Midbrain (tissue), 1 donor: ENCODE results near the gene HSPG2.
"Not testable (repeated sequence)": the region's sequence is repeated elsewhere in the genome, so short reads cannot be mapped to it uniquely, and the experiment has no call there.

Experiments
- DNase-seq: peaks from one replicate; lab custom pipeline; 2025; lab: John Stamatoyannopoulos, UW

HSPG2 gene

GRCh38 chr1:21937034-21937371 is at the start of gene HSPG2:
Gene HSPG2, minus strand, starts transcription at chr1:21937310. Its CDS starts 93 bp downstream, at chr1:21937217.
- no peak for DNase-seq

DNA sequence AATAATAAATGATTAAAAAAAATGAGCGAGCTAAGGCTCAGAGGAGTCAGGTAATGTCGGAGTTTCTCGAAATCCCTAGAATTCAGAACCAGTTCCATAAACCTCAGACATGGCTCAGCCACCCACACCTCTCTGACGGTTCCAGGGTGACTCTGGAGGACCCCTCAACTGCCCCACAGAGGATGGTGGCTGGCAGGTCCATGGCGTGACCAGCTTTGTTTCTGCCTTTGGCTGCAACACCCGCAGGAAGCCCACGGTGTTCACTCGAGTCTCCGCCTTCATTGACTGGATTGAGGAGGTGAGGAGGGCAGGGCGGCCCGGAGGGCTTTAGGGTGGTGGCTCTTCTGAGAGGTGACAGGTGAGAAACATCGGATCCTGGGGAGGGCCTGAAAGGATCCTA is 49.3 kb upstream of the HSPG2 start:
- DNase-seq = not testable (repeated sequence)

GRCh38 chr1:21985893-21986292 is 48.8 kb upstream of the HSPG2 start:
- not testable (repeated sequence) for DNase-seq

GRCh38 chr1:21983539-21983938 is 46.4 kb upstream of the HSPG2 start:
- DNase-seq = not testable (repeated sequence)

DNA sequence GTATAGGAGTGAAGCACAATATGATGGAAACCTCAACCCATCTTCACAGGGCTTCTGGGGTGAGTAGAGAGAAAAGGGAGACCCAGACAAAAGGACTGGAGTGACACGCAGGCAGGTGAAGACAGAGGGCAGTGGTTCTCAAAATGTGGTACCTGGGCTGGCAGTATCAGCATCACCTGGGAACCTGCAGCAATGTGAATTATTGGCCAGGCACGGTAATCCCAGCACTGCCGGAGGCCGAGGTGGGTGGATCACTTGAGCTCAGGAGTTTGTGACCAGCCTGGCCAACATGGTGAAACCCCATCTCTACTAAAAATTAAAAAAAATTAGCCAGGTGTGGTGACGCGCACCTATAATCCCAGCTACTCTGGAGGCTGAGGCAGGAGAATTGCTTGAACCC is 45.0 kb upstream of the HSPG2 start:
- not testable (repeated sequence) for DNase-seq

DNA sequence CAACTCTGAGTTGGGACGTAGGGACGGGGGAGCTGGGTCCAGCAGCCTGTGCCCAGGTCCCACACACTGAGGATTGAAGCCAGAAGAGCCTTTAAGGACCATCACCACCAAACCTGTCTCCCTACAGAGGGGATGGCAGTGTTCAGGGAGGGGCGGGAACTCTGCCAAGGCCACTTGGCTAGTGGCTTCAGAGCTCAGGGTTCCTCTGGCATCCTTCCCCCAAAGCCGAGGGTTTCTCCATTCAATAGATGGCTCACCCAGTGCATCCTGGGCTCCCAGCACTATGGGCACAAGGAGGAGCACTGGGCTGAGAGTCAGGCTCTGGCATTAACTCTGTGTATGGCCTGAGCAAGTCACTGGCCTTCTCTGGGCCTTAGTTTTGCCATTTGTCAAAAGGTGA is 44.1 kb upstream of the HSPG2 start:
- not testable (repeated sequence) for DNase-seq

DNA sequence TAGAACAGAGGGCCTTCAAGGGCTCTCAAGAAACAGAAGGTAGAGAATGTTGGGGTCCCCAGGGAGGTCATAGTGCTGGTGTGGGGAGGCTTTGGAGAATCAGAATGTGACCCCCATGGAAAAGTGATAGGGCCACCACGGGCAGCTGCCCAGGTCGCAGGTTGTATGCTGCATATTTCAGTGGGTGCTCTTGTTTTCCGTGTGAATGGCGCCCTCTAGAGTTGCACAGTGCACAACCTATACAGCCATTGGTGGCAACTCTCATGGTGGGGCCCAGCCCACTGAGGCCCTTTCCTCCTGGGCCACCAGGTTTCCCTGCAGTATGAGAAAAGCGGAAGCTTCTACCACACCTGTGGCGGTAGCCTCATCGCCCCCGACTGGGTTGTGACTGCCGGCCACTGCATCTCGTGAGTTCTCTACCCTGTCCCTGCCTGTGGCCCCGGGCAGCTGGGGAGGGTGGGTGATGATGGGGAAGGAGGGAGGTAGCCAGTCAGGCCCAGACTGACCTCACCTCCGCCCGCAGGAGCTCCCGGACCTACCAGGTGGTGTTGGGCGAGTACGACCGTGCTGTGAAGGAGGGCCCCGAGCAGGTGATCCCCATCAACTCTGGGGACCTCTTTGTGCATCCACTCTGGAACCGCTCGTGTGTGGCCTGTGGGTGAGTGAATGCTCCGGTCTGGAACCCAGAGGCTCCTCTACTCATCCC is 43.6 kb upstream of the HSPG2 start:
- DNase-seq = not testable (repeated sequence)

GRCh38 chr1:21978209-21978608 is 41.1 kb upstream of the HSPG2 start:
- not testable (repeated sequence) for DNase-seq

DNA sequence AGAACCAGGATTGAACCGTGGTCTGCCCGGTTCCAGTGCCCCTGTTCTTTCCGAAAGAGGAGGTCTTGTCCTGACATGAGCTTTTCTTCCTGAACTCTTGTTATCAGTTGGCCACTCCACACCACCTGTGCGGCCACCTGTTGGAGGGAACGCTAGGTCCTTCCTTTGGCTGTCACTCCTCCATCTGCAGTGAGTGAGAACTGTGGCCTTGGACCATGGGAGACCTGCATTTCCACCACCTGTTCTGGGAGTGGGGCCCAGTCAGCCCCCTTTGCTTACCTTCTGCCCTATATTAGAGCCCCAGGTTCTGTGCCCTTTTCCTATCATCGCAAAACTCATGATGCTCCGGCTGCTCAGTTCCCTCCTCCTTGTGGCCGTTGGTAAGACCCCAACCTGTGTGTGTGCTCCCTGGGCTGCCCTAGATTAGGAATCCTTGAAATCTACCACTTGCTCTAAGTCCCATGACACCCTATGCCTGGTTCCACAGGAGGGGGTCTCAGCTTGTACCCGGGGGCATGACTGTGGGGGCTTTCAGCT is 39.7 kb upstream of the HSPG2 start, which contains the start of gene CELA3B:
TSS of gene CELA3B (plus strand) at position 320 of the 537 bp plus-strand sequence. CDS start at position 338, 18 bp downstream.
- not testable (repeated sequence) for DNase-seq

GRCh38 chr1:21975296-21975695 is 38.2 kb upstream of the HSPG2 start:
- DNase-seq = not testable (repeated sequence)

- DNase-seq = not testable (repeated sequence)
These were observed 37.6 kb upstream of the HSPG2 start for GRCh38 chr1:21974699-21975098.

GRCh38 chr1:21973948-21974347 is 36.8 kb upstream of the HSPG2 start:
- not testable (repeated sequence) for DNase-seq

GRCh38 chr1:21972973-21973441 is 35.9 kb upstream of the HSPG2 start:
- DNase-seq = not testable (repeated sequence)

GRCh38 chr1:21970523-21970922 is 33.4 kb upstream of the HSPG2 start:
- not testable (repeated sequence) for DNase-seq

DNA sequence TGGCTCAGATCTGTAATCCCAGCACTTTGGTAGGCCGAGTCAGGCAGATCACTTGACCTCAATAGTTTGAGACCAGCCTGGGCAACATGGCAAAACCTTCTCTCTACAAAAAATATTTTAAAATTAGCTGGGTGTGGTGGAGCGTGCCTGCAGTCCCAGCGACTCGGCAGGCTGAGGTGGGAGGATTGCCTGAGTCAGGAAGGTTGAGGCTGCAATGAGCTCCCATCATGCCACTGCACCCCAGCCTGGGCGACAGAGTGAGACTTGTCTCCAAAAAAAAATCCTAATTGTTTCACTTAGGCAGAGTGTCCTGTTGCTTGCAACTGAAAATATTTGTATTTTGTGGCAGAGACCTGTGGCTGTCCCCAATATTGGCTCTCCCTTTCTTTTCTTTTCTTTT is 32.0 kb upstream of the HSPG2 start:
- DNase-seq = not testable (repeated sequence)

DNA sequence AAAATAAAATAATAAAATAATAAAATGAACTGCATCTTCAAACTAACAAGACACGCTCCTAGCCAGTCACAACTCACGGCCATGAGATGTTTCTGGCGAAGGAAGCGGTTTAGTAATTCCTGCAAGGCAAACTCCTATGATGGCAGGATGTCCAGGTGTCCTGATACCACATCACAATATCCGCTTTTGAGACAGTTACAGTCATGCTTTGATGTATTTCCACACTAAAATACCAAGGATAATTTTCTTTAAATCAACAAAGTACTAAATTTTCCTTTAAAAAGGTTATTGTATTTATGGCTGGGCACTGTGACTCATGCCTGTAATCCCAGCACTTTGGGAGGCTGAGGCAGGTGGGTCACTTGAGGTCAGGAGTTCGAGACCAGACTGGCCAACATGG is 30.1 kb upstream of the HSPG2 start:
- DNase-seq = not testable (repeated sequence)

- DNase-seq = no peak
These were observed 29.3 kb upstream of the HSPG2 start for GRCh38 chr1:21966247-21967000.

GRCh38 chr1:21963477-21964217 is 26.5 kb upstream of the HSPG2 start:
- DNase-seq = peak; percentile 67

GRCh38 chr1:21961799-21962198 is 24.7 kb upstream of the HSPG2 start:
- DNase-seq = no peak

DNA sequence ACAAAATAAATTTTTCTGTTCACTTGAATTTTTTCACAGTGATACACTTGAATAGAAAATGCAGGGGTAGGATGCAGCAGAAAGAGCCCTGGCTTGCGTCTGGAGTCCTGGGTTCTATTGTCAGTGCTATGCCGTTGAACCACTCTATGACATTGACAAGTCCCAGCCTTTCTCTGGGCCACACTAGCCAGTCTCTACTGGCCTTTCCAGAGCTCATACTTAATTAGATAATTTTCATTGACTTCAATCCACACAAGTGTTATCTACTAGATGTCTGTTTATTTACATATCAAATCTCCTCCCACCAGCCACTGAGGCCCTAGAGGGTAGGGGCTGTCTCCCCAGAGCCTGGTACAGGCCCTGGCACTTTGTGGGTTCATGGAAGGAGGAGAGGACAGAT is 24.2 kb upstream of the HSPG2 start:
- no peak for DNase-seq

- DNase-seq = no peak
These were observed 19.8 kb upstream of the HSPG2 start for GRCh38 chr1:21956720-21957552.
